Right lung (tissue), 5 donors: Measurements from ENCODE around the gene MAP1LC3B. TPM values are rescaled to one million over a fixed set of nuclear protein-coding genes. Genes with fewer than 3 reads are reported as not detected.

Experiments
- DNase-seq, 2 donors: peaks; one replicate each; pipeline ENCODE4 v3.0.0-alpha.2; 2013
- polyA plus RNA-seq, 5 donors: library from polyadenylated mRNA; unstranded; fragments of 120-200 nt; gene quantifications; one replicate each; pipeline versions ENCODE4 v1.2.1 to v1.2.3, GENCODE V29; 2013; ENCODE audit warnings: inconsistent platforms in 1 of 5, low replicate concordance in 1 of 5; ENCODE audit not compliant: insufficient read length in 5 of 5, insufficient read depth in 1 of 5

MAP1LC3B gene
- polyA plus RNA-seq, 5 donors = 44.4 to 58.5 (median 54.4) TPM

DNA sequence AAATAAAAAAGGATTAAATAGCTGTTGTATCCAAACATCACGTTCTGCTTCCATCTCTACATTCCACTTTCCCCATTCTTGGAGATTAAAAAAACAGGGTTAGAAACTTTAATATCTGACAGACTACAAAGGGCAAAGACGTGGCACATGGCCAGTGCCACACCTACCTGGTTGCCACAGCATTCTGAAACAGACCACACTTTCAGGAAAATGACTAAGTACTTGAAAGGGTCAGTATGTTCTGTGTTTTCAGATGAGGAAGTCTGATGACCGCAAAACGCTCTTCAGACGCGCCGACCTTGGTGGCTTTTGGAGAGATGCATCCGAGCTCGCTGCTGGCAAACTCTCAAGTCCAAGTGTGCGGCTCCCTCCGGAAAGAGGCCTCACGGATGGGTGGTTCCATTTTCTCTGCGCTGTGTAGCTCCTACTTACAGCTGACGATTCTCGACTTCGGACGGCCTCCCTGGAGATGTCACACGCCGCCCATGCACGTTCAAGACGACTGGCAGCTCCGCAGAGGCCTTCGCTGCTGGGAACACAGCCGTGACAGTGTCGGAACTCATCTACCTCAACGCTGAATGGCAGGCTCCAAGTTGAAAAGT is 15.5 kb downstream of the MAP1LC3B start:
- DNase-seq = no peak

DNA sequence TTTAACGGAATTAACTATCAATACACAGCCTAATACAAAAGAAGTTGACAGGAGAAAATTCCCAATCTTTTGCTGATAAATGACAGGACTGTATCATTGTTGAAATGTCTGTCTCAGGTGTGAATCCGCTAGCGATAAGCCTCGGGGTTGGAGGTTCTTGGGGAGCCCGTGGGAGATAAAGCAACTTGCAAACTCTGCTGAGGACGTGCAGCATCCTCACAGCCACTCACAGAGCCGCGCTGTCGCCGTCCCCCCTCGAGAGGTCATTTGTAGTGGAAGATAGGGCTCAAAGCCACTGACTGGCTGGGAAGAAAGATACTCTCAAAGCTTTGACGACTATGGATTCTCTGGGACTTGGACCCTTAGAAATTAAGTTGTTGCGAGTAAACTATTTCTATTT is 17.0 kb downstream of the MAP1LC3B start:
- no peak for DNase-seq

DNA sequence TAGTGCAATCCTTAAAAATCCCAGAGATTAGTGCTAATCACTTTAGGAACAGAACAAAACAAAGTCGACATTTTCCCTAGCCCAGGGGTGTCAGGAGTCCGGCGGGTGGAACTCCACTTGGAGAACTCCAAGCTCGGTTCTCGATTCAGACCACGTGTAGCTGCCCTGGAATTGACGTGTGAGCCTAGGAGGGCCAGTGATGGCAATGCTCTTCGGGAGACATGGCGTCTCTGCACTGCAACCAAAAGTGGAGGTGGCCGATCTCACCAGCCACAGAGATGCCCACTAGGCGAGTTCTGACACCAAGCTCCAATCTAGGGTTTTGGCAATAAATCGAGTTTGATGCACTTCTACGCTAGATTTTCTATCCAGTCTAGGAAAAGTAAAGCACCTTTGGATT is 17.6 kb downstream of the MAP1LC3B start:
- no peak for DNase-seq

DNA sequence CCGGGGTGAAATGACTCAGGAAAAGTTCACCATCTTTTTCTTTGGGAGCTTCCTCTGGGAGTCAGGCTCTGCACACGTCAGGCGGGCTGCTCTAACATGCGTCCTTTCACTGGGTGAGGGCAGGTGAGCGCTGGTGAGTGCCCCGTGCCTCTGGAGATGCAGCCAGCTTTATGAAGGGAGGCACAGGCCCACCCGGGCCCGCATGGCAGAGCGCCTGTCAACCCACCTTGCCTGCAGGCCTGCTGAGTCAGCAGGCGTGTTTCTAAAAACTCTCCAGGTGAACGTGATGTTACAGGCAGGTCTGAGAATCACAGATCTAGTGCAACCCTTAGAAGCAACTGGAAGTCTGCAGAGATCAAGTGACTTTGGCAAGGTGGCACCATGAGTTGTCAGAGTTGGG is 18.4 kb downstream of the MAP1LC3B start:
- no peak for DNase-seq

DNA sequence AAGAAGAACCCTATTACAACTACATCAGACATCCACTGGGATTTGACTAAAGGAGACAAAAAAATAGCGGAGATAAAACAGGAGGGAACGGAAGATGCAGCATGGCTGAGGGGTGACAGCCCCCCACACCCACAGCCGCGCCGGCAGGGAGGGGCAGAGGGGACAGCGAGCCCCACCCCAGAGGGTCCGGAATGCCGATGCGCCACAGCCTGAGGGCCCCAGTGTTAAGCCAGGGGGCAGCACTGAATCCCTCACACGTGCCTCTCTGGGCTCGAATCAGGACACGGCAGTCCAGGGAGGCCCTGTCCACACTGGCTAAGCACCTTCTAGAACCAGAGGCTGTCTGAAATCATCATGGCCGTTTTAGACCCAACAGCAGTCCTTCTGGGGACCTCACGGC is 18.8 kb downstream of the MAP1LC3B start:
- DNase-seq = no peak

DNA sequence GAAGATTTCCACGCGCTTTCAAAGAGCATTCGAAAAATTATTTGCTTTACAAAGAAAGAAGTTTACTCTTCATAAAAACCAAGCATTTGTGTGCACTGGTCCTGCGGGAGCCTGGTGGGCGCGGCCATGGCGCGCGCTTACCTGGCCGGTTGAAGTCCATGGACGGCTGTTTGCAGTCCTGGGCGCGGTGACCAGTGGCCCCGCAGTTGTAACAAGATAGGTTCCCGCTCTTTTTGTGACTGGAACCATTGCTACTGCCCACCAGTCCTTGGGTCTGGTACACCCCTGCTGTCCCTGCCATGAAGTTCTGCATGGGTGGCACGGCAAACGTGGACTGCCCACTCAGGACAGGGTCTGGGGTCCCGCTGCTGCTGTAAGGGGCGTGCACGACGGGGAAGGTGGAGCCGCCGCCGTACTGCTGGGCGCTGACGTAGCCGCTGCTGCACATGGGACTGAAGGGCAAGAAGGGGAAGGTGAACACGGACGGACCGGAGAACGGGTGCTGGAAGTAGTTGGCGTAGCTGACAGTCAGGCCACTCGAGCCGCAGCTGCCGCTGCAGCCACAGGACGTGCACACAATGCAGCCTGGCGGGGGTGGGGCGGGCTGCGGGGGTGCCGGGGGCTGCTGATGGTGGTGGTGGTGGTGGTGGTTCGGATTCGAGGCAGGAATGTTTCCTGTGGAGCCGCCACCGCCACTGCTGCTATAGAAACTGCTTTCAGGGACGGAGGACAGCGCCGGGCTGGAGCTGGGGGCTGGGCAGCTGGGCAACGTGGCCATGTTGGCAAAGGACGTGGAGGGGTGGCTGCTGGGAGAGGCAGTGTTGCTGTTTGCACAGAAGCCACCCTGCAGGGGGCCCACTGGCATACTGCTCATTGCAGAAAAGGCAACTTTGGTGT is 19.5 kb downstream of the MAP1LC3B start:
- DNase-seq = no peak

DNA sequence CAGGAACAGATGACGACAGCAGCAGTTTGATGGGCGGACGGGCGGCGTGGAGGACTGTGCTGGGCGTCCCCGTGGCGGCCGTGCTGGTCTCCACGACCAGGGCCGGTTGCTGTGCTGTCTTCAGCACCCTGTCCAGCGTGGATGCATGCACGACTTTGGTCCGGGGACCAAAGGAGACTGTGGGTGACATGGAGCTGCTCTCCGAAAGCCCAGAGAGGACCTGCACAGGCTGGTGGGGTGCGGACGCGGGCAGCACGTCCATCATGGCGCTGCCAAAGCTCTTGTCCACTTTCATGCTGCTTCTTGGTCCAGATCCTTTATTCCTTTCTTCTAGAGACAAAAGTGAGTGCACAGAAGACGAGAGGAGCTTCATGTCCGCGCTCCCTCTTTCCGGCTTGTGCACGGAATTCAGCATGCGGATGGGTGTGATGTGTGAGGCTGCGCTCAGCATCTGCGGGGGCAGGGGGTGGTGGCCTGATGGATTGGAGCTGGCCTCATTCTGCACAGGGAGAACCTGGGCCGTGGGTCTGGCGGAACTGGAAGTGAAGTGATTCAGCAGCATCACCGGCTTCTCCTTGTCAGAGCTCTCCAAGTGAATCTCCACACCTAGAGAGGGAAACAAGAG is 20.3 kb downstream of the MAP1LC3B start:
- no peak for DNase-seq

DNA sequence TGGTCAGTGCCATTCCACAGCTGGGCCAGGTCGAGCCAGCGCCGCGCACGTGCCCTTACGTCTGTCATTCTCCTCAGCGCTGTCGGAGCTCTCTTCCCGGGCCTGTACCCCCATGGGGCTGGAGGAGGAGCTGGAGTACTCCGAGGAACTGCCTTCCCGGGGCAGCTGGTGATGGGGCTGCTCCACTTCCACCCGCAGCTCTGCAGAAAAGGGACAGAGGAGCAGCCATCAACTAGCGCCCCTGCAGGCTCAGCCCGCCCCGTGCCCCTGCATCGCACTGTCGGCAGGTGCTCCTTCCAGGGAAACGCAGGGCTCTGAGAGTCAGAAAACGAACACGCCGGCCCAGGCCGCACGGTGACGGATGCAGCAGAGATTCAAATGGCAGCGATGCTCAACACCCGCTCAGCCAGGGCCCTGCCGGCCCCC is 20.9 kb downstream of the MAP1LC3B start:
- DNase-seq = no peak

DNA sequence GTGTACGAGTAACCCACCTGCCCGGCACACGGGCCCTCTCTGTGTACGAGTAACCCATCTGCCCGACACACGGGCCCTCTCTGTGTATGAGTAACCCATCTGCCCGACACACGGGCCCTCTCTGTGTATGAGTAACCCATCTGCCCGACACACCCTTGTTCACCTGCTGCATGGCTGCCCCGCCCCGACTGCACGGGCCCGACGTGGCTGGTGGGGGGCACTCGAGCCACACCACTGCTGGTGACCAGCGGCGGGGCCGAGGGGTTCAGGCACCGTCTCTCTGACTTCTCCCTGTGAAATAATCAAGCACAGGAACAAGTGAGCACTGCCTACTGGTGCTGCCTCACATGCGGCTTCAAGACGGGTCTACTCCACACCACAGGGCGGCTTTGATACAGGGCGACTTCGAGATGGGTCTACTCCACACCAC is 22.1 kb downstream of the MAP1LC3B start:
- no peak for DNase-seq

DNA sequence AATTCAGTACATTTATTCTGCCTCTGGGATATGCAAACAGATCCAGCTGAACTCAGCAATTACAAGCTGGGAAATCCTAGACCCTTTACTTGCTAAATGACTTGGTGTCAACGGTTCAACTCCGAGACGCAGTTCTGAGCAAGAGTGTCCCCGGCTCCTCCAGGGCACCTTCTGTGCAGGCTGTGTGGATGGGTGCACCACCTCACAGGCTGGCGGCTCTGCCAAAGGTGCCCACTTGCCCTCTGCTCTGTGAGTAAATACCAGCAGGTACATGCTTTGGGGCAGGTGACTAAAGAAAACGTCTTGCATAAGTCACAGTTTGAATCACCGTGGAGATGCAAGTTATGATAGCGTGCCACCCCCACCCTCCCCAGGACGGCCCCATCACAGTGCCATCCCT is 23.3 kb downstream of the MAP1LC3B start:
- DNase-seq = no peak

DNA sequence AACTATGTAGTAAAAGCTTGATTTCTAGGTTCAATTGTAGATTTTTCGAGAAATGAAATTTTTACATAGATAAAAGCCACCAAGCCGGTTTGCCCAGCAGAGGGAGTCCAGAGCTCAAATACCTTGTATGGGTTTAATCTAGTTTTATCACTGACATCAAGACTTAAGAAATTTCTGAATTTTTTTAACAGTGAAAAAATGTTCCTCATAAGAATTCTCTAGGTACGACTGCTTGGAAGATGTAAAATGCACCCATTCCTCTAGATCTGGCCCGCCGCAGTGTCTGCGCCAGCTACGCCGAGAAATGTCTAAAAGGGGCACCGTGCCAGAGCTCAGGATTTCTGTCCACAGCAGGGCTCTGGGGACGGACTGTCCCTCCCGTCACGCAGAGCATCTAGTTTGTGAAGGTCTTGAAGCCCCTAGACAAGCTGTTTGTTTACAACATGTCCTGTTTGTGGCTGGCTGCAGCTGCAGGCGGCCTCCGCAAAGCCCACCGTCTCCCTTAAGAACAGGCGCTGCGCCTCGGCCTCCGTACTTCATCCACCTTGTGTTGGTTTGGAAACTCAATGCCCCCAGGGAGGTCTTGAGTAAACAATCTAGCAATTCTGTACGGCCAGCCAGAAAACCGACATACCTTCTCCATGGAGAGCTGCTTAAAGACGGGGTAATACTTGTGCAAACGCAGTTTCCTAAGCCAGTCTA is 24.8 kb downstream of the MAP1LC3B start:
- DNase-seq = no peak

DNA sequence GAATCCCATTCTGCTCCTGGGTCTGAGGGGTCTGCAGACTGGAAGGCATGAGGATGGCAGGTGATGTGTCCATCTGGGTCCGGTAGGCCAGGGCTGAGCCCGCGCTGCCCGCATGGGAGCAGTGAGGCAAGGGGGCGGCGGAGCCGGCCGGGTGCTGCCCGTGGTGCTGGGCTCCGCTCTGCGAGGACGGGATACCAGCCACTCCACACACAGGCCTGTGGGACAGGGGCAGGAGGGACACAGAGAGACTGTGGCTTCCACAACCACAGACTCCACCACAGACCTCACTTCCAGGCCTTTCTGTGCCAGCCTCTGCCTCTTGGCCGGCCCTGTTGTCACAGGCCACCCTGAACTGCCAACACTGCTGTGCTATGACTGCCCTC is 25.4 kb downstream of the MAP1LC3B start:
- DNase-seq = no peak

DNA sequence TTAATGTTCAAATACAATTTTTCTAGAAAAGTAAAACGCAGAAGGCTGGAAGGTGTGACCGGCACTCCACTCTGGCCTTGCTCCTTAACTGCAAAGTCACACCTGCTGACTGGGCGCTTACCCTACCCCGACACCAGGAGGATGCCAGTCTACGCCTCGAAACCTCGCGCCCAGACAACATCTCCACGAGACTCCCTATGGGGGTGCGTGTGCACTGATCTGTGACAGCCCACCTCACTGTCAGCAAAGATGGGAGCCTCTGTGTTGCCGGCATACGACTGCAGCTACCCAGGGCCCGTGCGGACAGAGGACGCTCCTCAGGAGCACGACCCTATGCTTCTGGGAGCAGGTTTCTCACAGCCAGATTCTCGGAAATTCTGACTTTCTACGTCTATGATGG is 26.1 kb downstream of the MAP1LC3B start:
- no peak for DNase-seq

DNA sequence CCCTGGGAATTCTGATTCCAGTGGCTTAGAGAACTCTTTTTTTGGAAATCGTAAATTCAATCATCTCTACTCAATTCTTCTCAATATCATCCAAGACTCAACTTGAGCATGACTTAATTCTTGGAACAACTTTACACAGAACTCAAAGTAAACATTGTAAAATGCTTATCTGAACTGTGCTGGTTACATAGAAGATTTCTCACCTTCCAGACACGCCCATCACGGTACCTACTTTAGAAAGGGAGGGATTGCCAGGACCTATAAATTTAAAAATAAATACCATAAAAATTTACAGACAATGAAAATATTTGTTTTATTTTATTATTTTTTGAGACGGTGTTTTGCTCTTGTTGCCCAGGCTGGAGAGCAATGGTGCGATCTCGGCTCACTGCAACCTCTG is 26.5 kb downstream of the MAP1LC3B start:
- DNase-seq = no peak

DNA sequence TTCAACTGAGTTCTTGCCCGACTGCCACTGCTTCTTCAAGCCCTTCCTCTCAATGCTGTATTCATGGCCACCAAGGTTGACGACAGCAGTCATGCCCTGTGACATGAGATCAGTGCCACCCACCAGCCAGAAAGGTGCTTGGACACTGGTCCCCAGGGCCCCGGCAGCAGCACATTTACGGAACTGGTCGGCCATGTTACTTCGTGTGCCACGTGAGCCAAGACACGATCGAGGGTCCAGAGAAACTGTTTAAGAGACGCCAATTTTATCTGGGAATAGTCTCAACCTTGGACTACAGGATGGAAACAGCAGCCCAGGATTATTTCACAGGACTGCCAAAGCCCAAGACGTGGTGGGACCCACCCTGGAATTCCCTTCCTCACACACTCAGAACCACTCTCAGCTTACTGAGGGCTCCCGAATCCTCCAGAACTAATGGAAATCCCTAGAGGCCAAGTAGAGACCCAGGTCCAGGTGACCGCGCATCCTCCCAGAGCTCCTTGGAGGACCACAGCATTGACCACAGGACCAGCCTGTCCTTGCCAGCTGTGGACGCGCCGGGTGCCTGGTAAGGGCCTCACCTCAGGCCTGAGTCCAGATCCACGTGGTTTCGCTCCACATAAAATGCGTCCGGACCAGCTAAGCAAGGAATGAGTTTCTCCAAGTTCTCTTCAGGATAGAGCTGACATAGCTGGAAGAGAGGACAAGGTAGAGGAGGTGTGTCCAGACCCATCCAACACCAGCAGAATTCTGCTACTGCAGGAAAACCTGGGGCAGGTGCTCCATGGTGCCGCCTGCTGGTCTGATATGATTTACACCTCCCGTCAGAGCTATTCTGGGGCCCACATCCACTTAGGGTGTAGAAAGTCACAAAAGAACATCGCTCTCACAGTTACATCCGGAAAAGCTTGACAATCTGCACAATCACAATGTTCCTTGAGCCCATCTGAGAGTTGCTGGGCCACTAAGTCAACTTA is 28.2 kb downstream of the MAP1LC3B start:
- no peak for DNase-seq

DNA sequence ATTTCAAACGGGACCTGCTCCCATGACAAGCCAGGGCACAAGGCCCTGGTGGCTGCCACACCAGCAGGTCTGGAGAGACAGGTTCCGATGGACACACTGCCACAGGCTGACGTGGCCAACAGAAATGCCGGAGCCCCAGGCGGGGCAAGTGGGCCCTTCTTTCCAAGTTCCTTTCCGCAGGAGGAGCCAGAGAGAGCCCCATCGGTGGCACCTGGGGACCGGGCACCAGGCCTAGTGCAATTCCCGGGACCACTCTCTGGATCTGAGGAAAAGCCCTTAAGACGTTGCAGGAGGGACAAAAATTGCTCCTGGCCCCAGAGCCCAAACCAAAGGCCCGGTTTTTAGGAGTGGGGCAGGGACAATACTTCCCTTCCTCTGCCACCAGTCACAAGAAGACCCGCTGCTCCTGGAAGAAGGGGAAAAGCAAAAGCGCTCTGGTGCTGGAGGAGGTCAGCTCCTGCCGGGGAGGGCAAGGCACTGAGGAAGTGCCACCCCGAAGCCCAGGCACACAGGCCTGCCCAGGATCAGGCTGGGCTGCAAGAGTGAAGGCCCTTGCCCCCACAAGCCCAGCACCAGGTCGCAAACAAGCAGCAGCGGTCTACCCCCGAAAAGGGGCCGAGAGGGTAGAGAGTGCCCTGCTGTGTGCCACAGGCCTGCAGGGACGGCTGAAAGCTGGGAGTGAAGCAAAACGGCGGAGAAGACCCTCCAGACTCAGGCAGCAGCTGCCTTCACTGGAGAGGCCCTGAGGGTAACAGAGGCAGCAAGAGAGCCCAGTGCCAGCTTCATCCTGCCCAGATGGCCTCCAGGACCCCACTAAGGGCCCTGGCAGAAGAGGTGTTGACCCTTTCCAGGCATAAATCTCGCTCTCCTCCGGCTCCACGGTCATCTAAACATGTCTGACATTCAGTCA is 29.1 kb downstream of the MAP1LC3B start:
- DNase-seq = no peak

DNA sequence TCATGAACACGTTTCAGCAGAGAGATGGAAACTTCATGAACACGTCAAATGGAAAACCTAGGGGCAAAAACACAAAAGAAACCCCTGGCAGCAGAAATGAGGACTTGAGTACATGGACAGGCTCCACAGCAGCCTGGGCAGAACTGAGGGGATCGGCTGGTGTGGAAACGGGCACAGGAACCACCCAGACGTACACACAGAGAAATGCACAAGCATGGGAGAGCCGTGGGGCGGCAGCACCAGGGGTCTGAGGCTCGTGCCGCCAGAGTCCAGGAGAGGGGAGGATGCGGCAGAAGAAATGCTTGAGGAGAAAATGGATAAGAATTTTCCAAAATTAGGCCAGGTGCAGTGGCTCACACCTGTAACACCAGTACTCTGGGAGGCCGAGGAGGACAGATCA is 30.0 kb downstream of the MAP1LC3B start:
- no peak for DNase-seq

DNA sequence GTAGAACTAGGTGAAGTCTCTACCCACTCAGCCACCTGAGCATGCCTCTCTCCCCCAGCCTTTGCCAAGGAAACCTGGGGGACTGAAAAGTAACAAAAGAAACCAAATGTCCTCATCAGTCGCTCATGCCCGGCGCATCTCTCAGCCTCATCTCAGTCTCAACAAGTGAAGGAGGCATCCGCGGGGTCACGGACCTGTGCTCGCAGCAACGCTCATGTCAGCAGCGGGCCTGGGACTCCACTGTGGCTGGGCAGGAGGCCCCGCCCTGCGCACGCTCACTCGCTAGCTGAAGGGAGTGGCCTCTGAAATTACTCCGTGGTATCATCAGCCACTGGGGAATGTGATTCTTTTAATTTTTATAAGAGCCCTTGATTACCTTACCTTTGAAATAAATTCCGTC is 31.3 kb downstream of the MAP1LC3B start:
- no peak for DNase-seq

DNA sequence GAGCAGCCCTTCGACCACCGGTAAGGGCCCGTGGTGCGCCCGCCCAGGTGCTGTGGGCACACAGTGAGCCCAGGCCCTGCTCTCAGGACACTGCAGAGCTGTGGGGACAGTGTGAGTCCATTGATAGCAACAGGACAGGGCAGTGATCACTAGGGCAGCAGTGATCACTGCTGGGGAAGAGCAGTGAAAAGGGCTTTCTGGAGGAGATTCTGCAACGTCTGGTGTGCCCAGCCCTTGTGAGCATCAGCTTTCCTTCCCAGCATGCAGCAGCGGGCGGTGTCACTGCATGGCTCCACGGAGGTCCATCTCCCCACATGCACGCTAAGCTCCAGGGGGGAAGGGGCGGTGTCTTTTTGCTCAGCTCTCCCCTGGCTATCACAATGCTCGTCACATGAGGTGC is 32.1 kb downstream of the MAP1LC3B start:
- DNase-seq = no peak

DNA sequence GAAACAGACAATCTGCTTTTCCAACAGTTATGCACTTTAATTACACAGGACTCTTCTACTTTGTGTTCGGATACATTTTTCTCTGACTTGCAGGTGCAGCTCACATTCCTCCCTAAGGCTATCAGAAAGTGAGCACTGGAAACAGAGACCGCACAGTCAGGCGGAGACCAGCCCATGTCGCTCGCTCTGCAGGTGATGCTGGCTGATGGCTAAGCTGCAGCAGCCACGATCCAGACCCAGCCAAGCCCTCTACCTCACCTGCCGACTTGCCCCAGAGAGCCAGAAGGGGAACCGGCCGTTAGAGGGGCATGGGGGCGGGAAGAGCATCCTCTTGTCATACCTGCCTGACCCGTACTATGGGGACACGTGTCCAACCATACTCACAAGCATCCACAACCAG is 33.8 kb downstream of the MAP1LC3B start:
- DNase-seq = no peak
